BE2C (cell line): Measurements from ENCODE around the gene CTSK.

ENCODE experiments used
- DNase-seq: peaks from one replicate; pipeline ENCODE4 v3.0.0-alpha.2; 2020
- H3K27me3 ChIP-seq: fragments of 250-450 bp; sonication (Bioruptor Pico); 2 replicates; pipeline ENCODE4 v1.5.1; 2020; ENCODE audit warnings: mild to moderate bottlenecking
- H3K36me3 ChIP-seq: fragments of 250-450 bp; sonication (Bioruptor Pico); 2 replicates; pipeline ENCODE4 v1.5.1; 2020; ENCODE audit warnings: mild to moderate bottlenecking
- H3K4me1 ChIP-seq: fragments of 250-450 bp; sonication (Bioruptor Pico); 2 replicates; pipeline ENCODE4 v1.5.1; 2020
- H3K4me3 ChIP-seq: 2 replicates; pipeline ENCODE4 v1.5.1; 2011; ENCODE audit warnings: low read depth, low read length
- H3K9me3 ChIP-seq: fragments of 250-450 bp; sonication (Bioruptor Pico); 2 replicates; pipeline ENCODE4 v1.5.1; 2020
- TF ChIP-seq, protein P1 (sequence below): IDR thresholded peaks from 2 replicates; pipeline ENCODE4 v1.5.1; 2012; ENCODE audit warnings: mild to moderate bottlenecking, low read depth, low read length

Gene CTSK

DNA sequence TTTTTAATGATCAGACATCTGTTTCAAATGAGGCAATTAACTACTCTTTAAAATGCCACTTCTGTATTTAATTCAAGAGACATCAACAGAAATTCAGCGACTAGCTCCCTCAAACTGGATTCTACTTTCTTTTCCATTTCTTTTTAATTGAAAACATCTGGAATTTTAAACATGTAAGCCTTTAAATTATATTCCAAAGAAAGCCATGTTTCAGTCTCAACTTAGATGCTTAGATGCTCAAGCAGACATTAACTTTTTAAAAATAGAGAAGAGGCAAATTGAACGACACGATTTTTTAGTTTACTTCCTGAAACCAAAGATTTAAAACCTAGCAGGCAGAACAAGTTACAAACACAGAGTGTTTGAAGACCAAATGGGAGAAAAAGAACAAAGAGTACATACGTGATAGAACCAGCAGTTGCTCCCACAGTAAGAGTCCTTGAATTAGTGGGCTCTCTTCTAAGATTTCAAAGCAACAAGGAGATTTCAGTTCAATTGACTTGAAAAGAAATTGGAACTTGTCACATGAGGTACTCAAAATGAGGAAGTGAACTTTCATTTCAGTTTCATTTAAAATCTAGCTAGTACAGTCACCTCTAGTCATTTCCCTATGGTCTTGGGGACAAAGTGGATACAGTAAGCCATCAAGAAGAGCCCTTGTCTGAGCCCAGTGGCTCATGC is 42.6 kb downstream of the CTSK start, which contains the start of gene CTSS:
Gene CTSS (minus strand): TSS at position 483 of the 681 bp plus-strand sequence. CDS start 1,015 bp downstream, outside the sequence.
- Histone ChIP-seq H3K4me1 (no peaks in the 10 kb centered on the region), H3K4me3 (no peak within 1 kb of the TSS)

DNA sequence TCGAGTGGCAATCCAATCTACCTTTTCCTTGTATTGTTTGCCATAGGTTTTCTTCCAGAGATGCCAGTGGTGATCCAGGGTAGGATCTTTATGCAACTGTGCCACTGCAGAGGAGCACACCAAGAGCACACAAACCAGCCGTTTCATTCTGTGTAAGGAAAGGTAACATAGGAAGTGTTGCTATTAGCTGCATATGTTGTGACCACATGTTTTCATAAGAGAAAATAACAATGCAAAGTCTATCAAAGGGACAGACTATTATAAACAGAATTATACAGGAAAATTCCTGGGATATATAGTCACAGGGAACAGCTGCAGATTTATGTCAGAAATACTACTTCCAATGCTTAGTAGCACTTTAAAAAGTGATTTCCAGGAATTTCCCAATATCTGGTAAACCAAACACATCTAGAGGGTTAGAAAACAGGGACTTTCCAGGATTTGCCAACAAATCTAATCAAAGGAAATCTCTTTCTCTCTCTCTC is 43.4 kb downstream of the CTSK start:
- no peaks in the 10 kb centered on the region for H3K9me3 ChIP-seq
- no peaks in the 10 kb centered on the region for H3K27me3 ChIP-seq
- H3K36me3 ChIP-seq = no peaks in the 10 kb centered on the region
- H3K4me3 ChIP-seq = no peak overlapping the region
- DNase-seq = no peak
- TF ChIP-seq, protein P1, sequence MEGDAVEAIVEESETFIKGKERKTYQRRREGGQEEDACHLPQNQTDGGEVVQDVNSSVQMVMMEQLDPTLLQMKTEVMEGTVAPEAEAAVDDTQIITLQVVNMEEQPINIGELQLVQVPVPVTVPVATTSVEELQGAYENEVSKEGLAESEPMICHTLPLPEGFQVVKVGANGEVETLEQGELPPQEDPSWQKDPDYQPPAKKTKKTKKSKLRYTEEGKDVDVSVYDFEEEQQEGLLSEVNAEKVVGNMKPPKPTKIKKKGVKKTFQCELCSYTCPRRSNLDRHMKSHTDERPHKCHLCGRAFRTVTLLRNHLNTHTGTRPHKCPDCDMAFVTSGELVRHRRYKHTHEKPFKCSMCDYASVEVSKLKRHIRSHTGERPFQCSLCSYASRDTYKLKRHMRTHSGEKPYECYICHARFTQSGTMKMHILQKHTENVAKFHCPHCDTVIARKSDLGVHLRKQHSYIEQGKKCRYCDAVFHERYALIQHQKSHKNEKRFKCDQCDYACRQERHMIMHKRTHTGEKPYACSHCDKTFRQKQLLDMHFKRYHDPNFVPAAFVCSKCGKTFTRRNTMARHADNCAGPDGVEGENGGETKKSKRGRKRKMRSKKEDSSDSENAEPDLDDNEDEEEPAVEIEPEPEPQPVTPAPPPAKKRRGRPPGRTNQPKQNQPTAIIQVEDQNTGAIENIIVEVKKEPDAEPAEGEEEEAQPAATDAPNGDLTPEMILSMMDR = no peak
- no peaks in the 10 kb centered on the region for H3K4me1 ChIP-seq

More for the DNA sequence above, 42.6 kb downstream of the CTSK start, which contains the start of gene CTSS:
- TF ChIP-seq, protein P1 = no peak
- DNase-seq = no peak
- H3K27me3 ChIP-seq = no peaks in the 10 kb centered on the region
- H3K9me3 ChIP-seq = no peaks in the 10 kb centered on the region
- no peaks in the 10 kb centered on the region for H3K36me3 ChIP-seq

DNA sequence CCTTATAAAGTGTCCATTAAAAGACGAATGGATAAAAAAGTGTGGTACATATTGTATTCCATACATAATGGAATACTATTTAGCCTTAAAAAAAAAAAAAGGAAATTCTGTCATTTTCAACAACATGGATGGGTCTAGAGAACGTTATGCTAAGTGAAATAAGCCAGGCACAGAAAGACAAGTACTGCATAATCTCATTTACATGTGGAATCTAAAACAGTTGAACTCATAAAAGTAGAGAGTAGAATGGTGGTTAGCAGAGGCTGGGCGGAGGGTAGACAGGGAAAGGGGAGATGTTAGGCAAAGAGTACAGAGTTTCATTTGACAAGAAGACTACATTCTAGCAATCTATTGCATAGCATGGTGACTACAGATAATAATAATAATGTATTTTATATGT is 45.0 kb downstream of the CTSK start:
- Histone ChIP-seq H3K4me1 (no peaks in the 10 kb centered on the region), H3K27me3 (no peaks in the 10 kb centered on the region), H3K9me3 (no peaks in the 10 kb centered on the region), H3K4me3 (no peak overlapping the region), H3K36me3 (no peaks in the 10 kb centered on the region)
- TF ChIP-seq, protein P1 = no peak
- no peak for DNase-seq

DNA sequence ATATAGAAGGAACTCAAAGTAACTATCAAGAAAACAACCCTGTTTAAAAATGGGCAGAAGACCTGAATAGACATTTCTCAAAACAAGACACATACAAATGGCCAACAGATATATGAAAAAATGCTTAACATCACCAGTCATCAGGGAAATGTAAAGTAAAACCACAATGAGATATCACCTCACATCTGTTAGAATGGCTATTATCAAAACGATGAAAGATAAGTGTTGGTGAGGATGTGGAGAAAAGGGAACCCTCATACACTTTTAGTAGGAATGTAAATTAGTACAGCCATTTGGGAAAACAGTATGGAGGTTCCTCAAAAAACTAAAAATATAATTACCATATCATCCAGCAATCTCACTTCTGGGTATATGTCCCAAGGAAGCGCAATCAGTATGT is 45.5 kb downstream of the CTSK start:
- Histone ChIP-seq H3K27me3 (no peaks in the 10 kb centered on the region), H3K36me3 (no peaks in the 10 kb centered on the region), H3K4me1 (no peaks in the 10 kb centered on the region), H3K4me3 (no peak overlapping the region), H3K9me3 (no peaks in the 10 kb centered on the region)
- no peak for DNase-seq
- TF ChIP-seq, protein P1 = no peak

DNA sequence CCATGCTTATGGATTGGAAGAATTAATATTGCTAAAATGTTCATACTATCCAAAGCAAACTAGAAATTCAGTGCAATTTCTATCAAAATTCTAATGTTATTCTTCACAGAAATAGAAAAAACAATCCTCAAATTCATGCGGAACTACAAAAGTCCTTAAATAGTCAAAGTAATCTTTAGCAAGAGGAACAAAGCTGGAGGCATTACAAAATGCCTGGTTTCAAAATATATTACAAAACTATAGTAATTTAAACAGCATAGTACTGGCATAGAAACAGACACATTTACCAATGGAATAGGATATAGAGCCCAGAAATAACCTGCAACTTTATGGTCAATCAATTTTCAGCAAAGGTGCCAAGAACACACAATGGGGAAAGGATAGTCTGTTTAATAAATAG is 46.3 kb downstream of the CTSK start:
- H3K9me3 ChIP-seq = no peaks in the 10 kb centered on the region
- H3K4me3 ChIP-seq = no peak overlapping the region
- DNase-seq = no peak
- TF ChIP-seq, protein P1 = no peak
- no peaks in the 10 kb centered on the region for H3K4me1 ChIP-seq
- no peaks in the 10 kb centered on the region for H3K36me3 ChIP-seq
- no peaks in the 10 kb centered on the region for H3K27me3 ChIP-seq

DNA sequence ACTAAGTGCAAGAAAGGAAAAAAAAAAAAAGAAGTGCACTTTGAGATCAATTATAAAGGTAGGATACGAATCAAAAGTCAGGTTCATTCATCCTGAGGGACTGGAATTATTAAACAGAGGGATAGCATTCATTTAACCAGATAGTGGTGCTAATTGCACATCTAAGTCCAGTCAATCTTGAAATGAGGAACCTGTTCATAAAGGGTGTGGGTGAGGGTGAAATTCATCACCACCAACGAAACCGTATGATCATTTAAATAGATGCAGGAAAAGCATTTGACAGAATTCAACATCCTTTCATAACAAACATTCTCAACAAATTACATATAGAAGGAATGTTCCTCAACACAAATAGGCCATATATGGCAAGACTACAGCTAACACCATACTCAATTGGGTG is 48.0 kb downstream of the CTSK start:
- H3K4me1 ChIP-seq = no peaks in the 10 kb centered on the region
- no peaks in the 10 kb centered on the region for H3K36me3 ChIP-seq
- DNase-seq = no peak
- H3K4me3 ChIP-seq = no peak overlapping the region
- H3K27me3 ChIP-seq = no peaks in the 10 kb centered on the region
- H3K9me3 ChIP-seq = no peaks in the 10 kb centered on the region
- TF ChIP-seq, protein P1 = no peak
